HTR-8/SVneo (cell line): ENCODE results near the gene FBXO47.
"Not testable (repeated sequence)": the region's sequence is repeated elsewhere in the genome, so short reads cannot be mapped to it uniquely, and the experiment has no call there.

Experiments
- DNase-seq: peaks from one replicate; pipeline ENCODE4 v3.0.0; 2011; ENCODE audit warnings: low spot score, mixed read lengths; ENCODE audit not compliant: insufficient read length
- FAIRE-seq: peaks from 2 replicates; lab custom pipeline; 2011; peaks lifted over from hg19 to GRCh38; lab: Jason Lieb, UNC

Gene FBXO47

GRCh38 chr17:38981636-38982035, 14.4 kb upstream of the FBXO47 start:
- no peak for FAIRE-seq

DNA sequence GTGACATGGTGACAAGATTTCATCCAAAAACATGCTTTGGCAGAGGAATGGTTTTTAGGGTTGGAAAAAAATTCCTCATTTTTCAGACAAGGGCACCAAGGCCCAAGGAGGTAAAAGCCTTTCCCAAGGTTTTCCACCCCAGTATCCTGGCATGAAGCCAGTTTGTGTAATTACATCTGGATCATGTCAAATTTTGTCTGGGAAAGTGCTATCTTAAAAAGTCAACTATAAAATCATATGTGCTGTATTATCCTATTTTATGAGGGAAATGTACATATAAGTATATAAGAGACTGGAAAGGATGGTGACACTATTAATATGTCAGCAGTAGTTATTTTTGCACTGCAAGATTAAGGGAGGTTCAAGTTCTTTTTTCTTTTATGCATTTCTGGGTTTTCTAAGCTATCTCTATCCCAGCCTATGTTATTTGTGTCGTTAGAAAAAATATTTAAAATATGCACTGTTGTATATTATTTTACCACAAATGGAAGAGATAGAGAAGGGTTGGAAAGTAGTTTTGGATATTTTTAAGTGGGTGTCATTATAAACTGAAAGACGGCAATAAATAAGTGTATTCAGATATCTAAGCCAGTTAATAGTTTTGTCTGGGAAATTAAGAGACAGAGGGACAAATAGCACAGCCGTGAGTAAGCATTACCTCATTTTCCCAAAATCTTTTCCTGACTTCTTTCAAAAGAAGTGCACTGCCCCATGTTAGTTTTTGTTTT, 13.5 kb upstream of the FBXO47 start:
- no peak for FAIRE-seq
- DNase-seq, result no peak

More at GRCh38 chr17:38981636-38982035, 14.4 kb upstream of the FBXO47 start:
- no peak for DNase-seq

DNA sequence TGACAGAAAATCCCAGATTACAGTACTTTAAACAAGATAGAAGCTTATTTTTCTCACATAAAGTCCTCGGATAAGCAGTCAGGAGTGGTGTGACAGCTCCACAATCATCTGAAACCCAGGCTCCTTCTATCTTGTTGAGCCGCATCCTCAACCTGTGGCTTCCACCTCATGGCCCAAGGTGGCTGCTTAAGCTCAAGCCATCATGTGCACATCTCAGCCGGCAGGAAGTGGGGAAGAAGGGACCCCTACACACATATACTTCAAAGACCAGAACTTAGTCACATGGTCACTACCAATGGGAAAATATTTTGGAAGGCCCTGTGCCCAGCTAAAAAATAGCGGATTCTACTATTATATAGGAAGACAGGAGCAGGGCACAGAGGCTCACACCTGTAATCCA, 11.0 kb upstream of the FBXO47 start:
- DNase-seq (no peak), FAIRE-seq (no peak)

DNA sequence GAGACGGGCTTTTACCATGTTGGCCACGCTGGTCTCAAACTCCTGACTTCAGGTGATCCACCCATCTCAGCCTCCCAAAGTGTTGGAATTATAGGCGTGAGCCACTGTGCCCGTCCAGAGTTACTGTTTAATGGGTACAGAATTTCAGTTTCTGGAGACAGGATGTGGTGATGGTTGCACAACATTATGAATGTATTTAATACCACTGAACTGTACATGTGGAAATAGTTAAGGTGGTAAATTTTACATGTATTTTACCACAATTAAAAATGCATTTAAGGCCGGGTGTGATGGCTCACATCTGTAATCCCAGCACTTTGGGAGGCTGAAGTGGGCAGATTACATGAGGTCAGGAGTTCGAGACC, 9.0 kb upstream of the FBXO47 start:
- not testable (repeated sequence) for FAIRE-seq, DNase-seq

DNA sequence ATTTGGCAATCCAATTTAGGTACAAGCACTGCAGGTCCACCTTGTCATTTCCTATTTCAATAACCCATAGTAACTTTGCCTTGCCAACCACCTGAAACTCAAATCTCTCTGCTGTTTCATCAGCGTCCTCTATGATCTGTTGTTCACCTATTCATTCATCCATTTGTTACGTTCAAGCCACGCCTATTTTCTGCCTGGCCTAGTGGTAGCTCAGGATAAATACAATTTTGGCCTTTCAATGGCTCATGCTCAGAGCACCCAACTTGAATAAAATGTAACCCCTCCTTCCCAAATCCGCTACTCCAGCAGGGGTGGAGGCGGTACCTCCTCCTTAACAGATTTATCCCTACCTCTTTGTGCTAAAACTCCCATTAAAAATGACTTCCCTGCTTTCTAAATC, 3.6 kb upstream of the FBXO47 start:
- FAIRE-seq, result peak; percentile 16

GRCh38 chr17:38970128-38970527, 2.9 kb upstream of the FBXO47 start:
- DNase-seq, result no peak
- no peak for FAIRE-seq

More for the DNA sequence above, 3.6 kb upstream of the FBXO47 start:
- DNase-seq, result no peak

GRCh38 chr17:38969281-38969680, 2.1 kb upstream of the FBXO47 start:
- FAIRE-seq, result no peak
- DNase-seq, result no peak

- DNase-seq (no peak), FAIRE-seq (no peak)
These were observed 5.8 kb downstream of the FBXO47 start for GRCh38 chr17:38961413-38961812.

DNA sequence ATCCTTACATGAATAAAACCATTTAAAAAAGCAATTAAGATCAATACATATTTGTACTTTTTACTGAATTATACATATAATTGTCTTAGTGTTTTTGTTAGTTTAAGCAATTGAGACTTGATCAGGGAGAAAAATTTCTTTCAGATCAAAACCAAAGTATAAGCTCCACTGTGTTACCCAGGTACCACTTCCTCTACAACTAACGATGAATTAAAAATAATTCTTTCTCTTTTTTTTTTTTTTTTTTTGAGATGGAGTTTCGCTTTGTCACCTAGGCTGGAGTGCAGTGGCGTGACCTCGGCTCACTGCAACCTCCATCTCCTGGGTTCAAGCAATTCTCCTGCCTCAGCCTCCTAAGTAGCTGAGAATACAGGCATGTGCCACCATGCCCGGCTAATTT, 6.8 kb downstream of the FBXO47 start:
- no peak for DNase-seq
- FAIRE-seq, result no peak

GRCh38 chr17:38959508-38959907, 7.7 kb downstream of the FBXO47 start:
- FAIRE-seq (peak; percentile 71), DNase-seq (no peak)

DNA sequence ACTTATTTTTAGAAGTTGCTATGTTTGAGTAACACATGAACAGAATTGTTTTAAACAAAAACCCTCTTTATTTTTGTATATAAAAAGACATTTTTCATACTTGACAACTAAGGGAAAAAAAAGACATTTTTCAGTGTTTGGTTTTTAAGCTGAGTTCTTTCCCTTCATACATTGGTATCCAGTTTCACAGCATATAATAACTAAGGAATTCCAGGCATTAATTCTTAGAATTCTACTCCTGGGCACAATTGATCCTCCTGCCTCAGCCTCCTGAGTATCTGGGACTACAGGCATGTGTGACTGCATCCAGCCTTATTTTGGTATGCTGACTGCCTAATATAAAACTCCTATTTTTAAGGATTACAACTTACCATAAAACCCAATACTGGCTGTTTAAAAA, 8.4 kb downstream of the FBXO47 start:
- peak; percentile 40 for DNase-seq
- FAIRE-seq, result no peak

- FAIRE-seq (no peak), DNase-seq (peak; percentile 60)
These were observed 8.9 kb downstream of the FBXO47 start for GRCh38 chr17:38958326-38958725.

DNA sequence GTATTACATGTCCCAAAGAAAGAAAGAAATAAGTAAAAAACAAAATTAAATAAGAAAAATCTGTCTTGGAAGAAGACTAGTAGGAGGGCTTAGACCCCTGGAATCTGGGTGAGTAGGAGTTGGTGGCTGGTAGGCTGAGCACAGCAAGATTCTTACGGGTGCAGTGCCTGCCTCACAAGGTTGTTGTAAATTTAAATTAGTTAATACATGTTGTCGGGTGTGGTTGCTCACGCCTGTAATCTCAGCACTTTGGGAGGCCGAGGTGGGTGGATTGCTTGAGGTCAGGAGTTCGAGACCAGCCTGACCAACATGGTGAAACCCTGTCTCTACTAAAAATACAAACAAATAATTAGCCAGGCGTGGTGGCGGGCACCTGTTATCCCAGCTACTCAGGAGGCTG, 13.4 kb downstream of the FBXO47 start:
- FAIRE-seq, DNase-seq: not testable (repeated sequence)

DNA sequence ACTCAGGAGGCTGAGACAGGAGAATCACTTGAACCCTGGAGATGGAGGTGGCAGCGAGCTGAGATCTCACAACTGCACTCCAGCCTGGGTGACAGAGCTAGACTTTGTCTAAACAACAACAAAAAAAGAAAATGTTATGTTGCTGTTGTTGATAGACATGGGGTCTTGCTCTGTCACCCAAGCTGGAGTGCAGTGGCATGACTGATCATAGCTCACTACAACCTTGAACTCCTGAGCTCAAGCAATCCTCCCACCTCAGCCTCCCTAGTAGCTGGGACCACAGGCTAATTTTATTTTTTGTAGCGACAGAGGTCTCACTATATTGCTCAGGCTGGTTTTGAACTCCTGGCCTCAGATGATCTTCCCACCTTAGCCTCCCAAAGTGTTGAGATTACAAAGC, 20.0 kb downstream of the FBXO47 start:
- FAIRE-seq, result no peak
- no peak for DNase-seq

- DNase-seq (no peak), FAIRE-seq (no peak)
These were observed 23.6 kb downstream of the FBXO47 start for GRCh38 chr17:38943607-38944006.

- DNase-seq (no peak), FAIRE-seq (no peak)
These were observed 24.4 kb downstream of the FBXO47 start for GRCh38 chr17:38942696-38943334.

- no peak for DNase-seq
- FAIRE-seq, result no peak
These were observed 26.8 kb downstream of the FBXO47 start for GRCh38 chr17:38940404-38940803.

- FAIRE-seq (no peak), DNase-seq (no peak)
These were observed 27.2 kb downstream of the FBXO47 start for GRCh38 chr17:38939987-38940386.

- not testable (repeated sequence) for DNase-seq, FAIRE-seq
These were observed 33.2 kb downstream of the FBXO47 start for GRCh38 chr17:38933962-38934361.

GRCh38 chr17:38930782-38931181, 36.4 kb downstream of the FBXO47 start:
- not testable (repeated sequence) for FAIRE-seq, DNase-seq

- FAIRE-seq (no peak), DNase-seq (no peak)
These were observed 40.7 kb downstream of the FBXO47 start for GRCh38 chr17:38926293-38927070.
